HG03095 (cell line): ENCODE results near the gene OR4N2.
"Not testable (repeated sequence)": the region's sequence is repeated elsewhere in the genome, so short reads cannot be mapped to it uniquely, and the experiment has no call there.

ENCODE experiments used
- ATAC-seq: cut with Tn5 transposase; IDR thresholded peaks from one replicate; pipeline ENCODE4 v1.9.1; 2021; ENCODE audit warnings: moderate library complexity; ENCODE audit not compliant: unreplicated experiment

Gene OR4N2

GRCh38 chr14:19828314-19828713 is 24.7 kb downstream of the OR4N2 start:
- ATAC-seq, result no peak

DNA sequence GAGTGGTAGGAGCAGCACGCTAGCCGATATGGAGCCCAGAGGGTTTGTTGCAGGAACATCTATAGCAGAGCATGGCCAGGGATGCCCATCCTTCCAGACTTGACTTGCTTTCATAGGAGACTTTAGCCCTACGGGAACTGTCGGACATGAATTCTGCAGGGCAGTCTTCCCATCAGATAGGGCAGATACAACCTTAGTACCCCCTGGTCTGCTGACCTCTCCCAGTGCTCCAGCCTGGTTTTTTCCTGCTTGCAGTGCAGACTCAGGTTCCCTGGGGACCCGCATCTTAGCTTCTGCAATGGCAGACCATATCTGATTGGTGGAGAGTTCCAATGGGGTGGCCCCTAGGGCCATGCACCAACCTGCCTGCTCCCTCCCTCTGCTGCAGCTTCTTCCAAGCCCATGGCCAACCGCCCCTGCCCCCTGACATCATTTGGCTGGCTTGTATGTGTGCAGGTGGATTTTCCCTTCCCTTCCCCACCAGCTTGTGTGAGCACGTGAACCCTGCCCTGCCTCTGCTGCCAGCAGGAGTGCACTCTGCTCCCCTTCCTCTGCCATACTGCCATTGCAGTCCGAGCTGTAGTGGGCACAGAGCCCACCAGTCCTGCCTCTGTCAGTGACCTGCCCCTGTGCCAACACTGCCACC is 30.8 kb downstream of the OR4N2 start:
- ATAC-seq, result not testable (repeated sequence)

- no peak for ATAC-seq
Observed at GRCh38 chr14:19838433-19838832, 34.9 kb downstream of the OR4N2 start.

DNA sequence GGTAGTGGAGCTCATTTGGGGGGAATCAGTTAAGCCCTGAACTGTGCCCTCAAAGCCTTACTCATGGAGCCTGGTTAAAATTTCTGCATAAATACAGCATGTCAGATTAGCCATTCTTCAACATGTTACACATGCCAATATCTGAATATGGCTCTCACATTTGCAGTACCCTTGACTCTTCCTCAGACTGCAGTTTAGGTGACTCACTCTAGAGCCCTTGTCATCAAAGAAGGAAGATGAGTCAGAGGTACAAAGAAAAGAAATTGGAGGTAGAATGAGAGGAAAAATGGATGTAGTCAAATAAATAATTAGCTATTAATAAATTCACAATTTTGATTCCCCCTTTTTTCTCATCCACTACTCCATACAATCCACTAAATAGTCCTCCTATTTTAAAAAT is 47.8 kb downstream of the OR4N2 start:
- ATAC-seq, result no peak

DNA sequence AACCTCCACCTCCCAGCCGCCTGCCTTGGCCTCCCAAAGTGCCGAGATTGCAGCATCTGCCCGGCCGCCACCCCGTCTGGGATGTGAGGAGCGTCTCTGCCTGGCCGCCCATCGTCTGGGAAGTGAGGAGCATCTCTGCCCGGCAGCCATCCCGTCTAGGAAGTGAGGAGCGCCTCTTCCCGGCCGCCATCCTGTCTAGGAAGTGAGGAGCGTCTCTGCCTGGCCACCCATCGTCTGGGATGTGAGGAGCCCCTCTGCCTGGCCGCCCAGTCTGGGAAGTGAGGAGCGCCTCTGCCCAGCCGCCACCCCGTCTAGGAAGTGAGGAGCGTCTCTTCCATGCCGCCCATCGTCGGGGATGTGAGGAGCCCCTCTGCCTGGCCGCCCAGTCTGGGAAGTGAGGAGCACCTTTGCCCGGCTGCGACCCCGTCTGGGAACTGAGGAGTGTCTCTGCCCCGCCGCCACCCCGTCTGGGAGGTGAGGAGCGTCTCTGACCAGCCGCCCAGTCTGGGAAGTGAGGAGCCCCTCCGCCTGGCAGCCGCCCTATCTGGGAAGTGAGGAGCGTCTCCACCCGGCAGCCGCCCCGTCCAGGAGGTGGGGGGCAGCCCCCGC is 62.6 kb downstream of the OR4N2 start:
- ATAC-seq, result not testable (repeated sequence)

GRCh38 chr14:19873178-19873577 is 69.6 kb downstream of the OR4N2 start:
- ATAC-seq, result no peak

GRCh38 chr14:19874842-19875241 is 71.3 kb downstream of the OR4N2 start, which contains the start of gene OR4K2:
TSS of gene OR4K2 (plus strand) at chr14:19875142. CDS start at chr14:19876268, 1,126 bp downstream.
- ATAC-seq, result no peak

GRCh38 chr14:19878029-19878642 is 74.6 kb downstream of the OR4N2 start:
- no peak for ATAC-seq
